ENCODE measurements around the gene HNMT.

DNA sequence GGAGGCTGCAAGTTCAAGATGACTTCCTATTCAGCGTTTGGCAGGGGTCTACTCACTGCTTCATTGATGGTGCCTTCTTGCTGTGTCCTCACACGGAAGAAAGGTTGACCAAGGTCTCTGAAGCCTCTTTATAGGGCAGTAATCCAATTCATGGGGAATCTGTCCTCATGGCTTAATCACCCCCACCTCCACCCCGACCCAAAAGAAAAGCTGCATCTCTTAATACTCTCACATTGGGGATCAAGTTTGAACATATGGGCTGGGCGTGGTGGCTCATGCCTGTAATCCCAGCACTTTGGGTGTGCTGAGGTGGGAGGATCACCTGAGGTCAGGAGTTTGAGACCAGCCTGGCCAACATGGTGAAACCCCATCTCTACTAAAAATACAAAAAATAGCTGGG is 36.4 kb upstream of the HNMT start:
- no peak for TF ChIP-seq CTCF (IDR thresholded peaks at IDR 0.05)
- no peak for TF ChIP-seq GATA2 (CRISPR knock-in tag; IDR thresholded peaks at IDR 0.05)
- no peak for TF ChIP-seq EP300 (IDR thresholded peaks at IDR 0.05; ENCODE audit: borderline replicate concordance in 1 of 2, low read depth in 1 of 2, low read length in 1 of 2)

Data from SK-N-SH (cell line).